Ishikawa (cell line): ENCODE results near the gene PNPLA7.

Source experiments
- CEBPB ChIP-seq: IDR thresholded peaks from 2 replicates; pipeline ENCODE4 v1.6.1; 2012
- CREB1 ChIP-seq: IDR thresholded peaks from 2 replicates; pipeline ENCODE4 v1.6.1; 2012; ENCODE audit warnings: low read depth
- EGR1 ChIP-seq: IDR thresholded peaks from 2 replicates; pipeline ENCODE4 v1.6.1; 2012
- EP300 ChIP-seq: IDR thresholded peaks from 2 replicates; pipeline ENCODE4 v1.6.1; 2012; ENCODE audit warnings: borderline replicate concordance
- FOXM1 ChIP-seq: IDR thresholded peaks from 2 replicates; pipeline ENCODE4 v1.6.1; 2012; ENCODE audit warnings: low read depth, borderline replicate concordance
- NFIC ChIP-seq: IDR thresholded peaks from 2 replicates; pipeline ENCODE4 v1.6.1; 2012
- RAD21 ChIP-seq: IDR thresholded peaks from 2 replicates; pipeline ENCODE4 v1.6.1; 2012; ENCODE audit warnings: low read depth
- TAF1 ChIP-seq: IDR thresholded peaks from 2 replicates; pipeline ENCODE4 v1.6.1; 2012; ENCODE audit warnings: low read depth, mild to moderate bottlenecking
- TCF12 ChIP-seq: IDR thresholded peaks from 2 replicates; pipeline ENCODE4 v1.6.1; 2012; ENCODE audit warnings: low read depth
- TEAD4 ChIP-seq: IDR thresholded peaks from 2 replicates; pipeline ENCODE4 v1.6.1; 2012
- YY1 ChIP-seq: IDR thresholded peaks from 2 replicates; pipeline ENCODE4 v1.6.1; 2012; ENCODE audit warnings: low read depth
- ZBTB7A ChIP-seq: IDR thresholded peaks from 2 replicates; pipeline ENCODE4 v1.6.1; 2012; ENCODE audit warnings: low read depth
- TF ChIP-seq, protein P1 (sequence below): IDR thresholded peaks from 2 replicates; pipeline ENCODE4 v1.6.1; 2012
- TF ChIP-seq, protein P2 (sequence below): IDR thresholded peaks from 2 replicates; pipeline ENCODE4 v1.6.1; 2012
- TF ChIP-seq, protein P3 (sequence below): IDR thresholded peaks from 2 replicates; pipeline ENCODE4 v1.6.1; 2012; ENCODE audit warnings: low read depth, mild to moderate bottlenecking

The PNPLA7 gene

DNA sequence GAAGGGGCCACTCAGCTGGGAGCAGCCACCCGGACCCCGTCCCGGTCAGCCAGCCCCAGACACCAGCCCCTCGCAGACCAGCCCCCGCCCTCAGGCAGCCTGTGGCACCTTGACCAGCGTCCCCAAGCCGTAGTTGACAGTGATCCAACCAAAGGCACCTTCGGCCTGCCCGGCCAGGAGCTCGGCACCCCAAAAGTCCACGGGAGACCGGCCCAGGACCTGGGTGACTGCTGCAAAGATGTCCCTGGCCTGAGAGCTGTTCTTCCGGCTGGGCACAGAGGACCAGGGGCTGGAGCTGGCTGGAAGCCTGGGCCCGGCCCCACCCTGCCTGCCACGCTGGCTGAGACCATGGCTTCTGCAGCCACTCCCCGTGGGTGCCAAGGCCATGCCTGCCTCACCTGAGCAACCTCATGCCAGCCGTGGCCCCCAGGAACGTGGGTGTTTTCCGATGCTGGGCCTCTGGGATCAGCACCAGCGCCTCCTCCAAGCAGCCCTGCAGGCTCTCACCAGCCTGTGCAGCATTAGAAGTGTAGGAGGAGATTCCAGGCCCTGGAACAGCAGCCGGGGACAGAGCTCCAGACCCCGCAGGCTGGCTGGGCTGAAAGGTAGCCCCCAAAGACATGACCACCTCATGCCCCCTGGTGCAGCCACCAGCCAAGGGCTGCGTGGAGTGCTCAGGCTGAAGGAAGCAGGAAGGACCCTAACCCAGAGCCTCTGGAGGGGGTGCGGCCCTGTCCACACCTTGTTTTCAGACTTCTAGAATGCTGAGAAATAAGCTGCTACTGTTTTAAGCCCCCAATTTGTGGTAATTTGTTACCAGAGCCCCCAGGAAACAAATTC is 113.2 kb downstream of the PNPLA7 start:
- TF ChIP-seq TCF12 (0 out of 2 replicates have a peak, but pooled peaks have one; percentile 12), EGR1 (no peak)

DNA sequence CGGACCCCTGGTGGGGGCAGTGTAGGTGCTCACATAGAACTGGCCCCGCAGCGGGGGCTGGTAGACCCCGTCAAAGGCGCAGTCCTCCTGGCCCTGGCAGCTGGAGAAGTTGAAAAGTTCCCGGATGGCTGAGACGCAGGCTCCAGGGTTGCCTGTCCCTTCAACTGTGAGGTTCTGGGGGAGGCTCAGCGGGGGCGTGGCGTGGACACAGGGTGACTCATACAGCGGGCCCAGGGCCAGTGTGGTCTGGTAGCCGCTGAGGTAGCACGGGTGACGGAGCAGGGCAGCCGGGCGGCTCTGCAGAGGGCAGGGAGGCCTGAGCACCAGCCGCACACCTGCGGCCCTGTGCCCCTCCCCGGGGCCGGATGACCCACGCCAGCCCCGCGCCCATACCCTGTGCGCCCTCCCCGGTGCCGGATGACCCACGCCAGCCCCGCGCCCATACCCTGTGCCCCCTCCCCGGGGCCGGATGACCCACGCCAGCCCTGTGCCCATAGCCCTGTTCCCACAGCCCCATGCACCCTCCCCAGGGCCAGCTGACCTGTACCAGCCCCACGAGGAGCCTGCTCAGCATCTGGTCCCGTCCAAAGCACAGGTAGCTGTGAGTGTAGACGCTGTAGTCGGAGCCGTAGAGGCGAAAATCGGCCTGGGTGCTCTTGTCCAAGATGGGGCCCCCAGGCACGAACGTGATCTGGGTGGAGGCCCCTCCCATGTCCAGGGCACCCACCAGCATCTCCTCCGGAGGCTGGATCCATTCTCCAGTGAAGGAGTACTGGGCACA is 114.0 kb downstream of the PNPLA7 start:
- TF ChIP-seq TCF12 (peak; percentile 86), YY1 (no peak; the same call in 1 of the 2 replicates), RAD21 (no peak; the same call in none of the 2 replicates), EP300 (peak; percentile 65), TAF1 (0 out of 2 replicates have a peak, but pooled peaks have one; percentile 22), NFIC (peak; percentile 93), ZBTB7A (0 out of 2 replicates have a peak, but pooled peaks have one; percentile 23), FOXM1 (no peak), CEBPB (no peak), TEAD4 (peak; percentile 61; the same call in 1 of the 2 replicates), EGR1 (peak; percentile 95), CREB1 (no peak)
- TF ChIP-seq, protein P1, sequence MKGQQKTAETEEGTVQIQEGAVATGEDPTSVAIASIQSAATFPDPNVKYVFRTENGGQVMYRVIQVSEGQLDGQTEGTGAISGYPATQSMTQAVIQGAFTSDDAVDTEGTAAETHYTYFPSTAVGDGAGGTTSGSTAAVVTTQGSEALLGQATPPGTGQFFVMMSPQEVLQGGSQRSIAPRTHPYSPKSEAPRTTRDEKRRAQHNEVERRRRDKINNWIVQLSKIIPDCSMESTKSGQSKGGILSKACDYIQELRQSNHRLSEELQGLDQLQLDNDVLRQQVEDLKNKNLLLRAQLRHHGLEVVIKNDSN, result no peak
- TF ChIP-seq, protein P2, sequence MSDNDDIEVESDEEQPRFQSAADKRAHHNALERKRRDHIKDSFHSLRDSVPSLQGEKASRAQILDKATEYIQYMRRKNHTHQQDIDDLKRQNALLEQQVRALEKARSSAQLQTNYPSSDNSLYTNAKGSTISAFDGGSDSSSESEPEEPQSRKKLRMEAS, result peak; percentile 65
- TF ChIP-seq, protein P3, sequence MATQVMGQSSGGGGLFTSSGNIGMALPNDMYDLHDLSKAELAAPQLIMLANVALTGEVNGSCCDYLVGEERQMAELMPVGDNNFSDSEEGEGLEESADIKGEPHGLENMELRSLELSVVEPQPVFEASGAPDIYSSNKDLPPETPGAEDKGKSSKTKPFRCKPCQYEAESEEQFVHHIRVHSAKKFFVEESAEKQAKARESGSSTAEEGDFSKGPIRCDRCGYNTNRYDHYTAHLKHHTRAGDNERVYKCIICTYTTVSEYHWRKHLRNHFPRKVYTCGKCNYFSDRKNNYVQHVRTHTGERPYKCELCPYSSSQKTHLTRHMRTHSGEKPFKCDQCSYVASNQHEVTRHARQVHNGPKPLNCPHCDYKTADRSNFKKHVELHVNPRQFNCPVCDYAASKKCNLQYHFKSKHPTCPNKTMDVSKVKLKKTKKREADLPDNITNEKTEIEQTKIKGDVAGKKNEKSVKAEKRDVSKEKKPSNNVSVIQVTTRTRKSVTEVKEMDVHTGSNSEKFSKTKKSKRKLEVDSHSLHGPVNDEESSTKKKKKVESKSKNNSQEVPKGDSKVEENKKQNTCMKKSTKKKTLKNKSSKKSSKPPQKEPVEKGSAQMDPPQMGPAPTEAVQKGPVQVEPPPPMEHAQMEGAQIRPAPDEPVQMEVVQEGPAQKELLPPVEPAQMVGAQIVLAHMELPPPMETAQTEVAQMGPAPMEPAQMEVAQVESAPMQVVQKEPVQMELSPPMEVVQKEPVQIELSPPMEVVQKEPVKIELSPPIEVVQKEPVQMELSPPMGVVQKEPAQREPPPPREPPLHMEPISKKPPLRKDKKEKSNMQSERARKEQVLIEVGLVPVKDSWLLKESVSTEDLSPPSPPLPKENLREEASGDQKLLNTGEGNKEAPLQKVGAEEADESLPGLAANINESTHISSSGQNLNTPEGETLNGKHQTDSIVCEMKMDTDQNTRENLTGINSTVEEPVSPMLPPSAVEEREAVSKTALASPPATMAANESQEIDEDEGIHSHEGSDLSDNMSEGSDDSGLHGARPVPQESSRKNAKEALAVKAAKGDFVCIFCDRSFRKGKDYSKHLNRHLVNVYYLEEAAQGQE, result no peak

DNA sequence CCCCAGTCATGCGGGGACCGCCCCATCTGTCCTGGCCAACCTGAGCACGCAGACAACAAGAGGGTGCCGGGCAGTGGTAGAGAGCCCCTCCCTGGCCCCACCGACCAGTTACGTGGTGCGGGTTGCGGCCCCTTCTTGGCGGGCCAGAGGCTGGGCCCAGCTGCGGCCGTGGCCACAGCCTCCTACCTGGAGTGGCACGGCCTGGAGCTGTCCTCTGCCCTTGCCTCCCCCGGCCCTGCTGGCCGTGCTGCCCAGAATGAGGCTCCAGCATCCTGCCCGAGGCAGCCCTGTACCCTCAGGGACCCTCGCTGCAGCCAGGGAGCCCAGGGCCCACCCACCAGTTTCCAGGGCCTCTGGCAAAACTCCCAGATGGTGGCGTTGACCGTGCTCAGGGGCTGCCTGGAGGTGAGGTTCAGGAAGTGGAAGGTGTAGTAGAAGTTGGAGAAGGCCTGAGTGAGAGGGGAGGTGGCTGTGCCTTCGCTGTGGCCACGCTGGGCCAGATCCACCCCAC is 114.8 kb downstream of the PNPLA7 start:
- peak; percentile 19; the same call in 1 of the 2 replicates for TF ChIP-seq ZBTB7A
- TF ChIP-seq, protein P2, result no peak

DNA sequence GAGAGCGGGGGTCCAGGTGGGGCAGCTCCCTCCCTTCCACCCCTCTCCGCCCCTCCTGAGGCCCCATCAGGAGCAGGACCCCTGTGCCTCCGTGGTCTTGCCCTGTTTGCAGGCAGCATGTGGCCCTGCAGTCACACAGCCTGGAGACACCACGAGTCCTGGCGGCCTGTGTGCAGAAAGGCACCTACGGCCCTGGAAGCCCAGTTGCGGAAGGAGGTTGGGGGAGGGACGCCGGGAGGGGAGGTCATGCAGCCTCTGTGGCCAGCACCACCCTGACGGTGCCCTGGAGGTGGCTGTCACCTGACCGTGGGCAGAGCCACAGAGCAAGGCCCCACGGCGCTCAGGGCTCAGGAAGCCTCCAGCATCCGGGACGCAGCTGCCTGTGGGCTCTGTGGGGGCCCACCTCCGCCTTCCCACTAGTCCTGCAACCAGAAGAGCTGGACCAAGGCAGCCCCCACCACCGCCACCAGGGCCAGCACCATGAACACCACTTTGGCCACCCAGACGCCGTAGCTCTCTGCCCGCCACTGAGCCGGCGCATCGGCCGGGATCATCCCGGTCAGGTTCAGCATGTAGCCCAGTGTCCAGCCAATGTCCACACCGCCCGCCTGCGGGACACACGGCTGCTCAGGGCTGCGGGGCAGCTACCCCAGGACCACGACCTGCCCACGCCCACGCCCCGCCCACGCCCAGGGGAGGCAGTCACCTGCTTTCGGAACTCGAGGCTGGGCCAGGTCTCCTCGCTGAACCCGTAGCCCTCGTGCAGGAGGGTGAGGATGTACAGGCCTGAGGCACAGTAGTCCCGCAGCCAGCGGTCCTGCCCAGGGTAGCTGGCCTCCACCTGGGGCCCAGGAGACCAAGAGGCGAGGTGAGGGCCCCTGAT is 115.5 kb downstream of the PNPLA7 start:
- TF ChIP-seq EGR1 (peak; percentile 28; the same call in 1 of the 2 replicates), TEAD4 (no peak)

DNA sequence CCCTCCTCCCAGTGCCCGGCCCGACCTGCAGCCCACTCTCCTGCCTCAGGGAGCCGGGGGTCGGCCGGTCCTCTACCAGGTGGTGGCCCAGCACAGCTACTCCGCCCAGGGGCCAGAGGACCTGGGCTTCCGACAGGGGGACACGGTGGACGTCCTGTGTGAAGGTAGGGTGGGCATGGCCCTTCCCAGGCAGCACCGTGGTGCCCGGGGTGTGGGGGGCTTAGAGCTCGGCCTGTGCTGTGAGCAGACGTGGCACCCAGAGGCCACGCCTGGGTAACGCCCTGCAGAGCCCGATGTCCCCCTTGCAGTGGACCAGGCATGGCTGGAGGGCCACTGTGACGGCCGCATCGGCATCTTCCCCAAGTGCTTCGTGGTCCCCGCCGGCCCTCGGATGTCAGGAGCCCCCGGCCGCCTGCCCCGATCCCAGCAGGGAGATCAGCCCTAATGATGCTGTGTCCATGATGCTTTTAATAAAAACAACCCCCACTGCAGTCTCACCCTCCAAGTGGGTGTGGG is 116.2 kb downstream of the PNPLA7 start:
- TF ChIP-seq CREB1, result no peak
- TF ChIP-seq YY1, result no peak
- no peak for TF ChIP-seq TAF1
- TF ChIP-seq, protein P2, result no peak
- TF ChIP-seq EGR1, result no peak
- TF ChIP-seq FOXM1, result no peak
- TF ChIP-seq TEAD4, result no peak
- TF ChIP-seq, protein P3, result no peak
